ENCODE data around the gene MOK.

Gene MOK

GRCh38 chr14:102201353-102201738, 103.6 kb downstream of the MOK start:
- peak; percentile 50 for DNase-seq

- peak; percentile 49 for DNase-seq
Observed at GRCh38 chr14:102200690-102201352, 104.1 kb downstream of the MOK start.

GRCh38 chr14:102197317-102197853, 107.6 kb downstream of the MOK start:
- no peak for DNase-seq

- no peak for DNase-seq
Observed at GRCh38 chr14:102196902-102197230, 108.1 kb downstream of the MOK start.

GRCh38 chr14:102196039-102196901, 108.7 kb downstream of the MOK start:
- DNase-seq, result no peak

GRCh38 chr14:102195446-102195845, 109.5 kb downstream of the MOK start:
- DNase-seq, result no peak

- no peak for DNase-seq
Observed at GRCh38 chr14:102194856-102195255, 110.1 kb downstream of the MOK start.

GRCh38 chr14:102192840-102193502, 112.0 kb downstream of the MOK start:
- DNase-seq, result no peak

GRCh38 chr14:102189874-102190273, 115.1 kb downstream of the MOK start:
- DNase-seq, result no peak

GRCh38 chr14:102188187-102188586, 116.8 kb downstream of the MOK start:
- DNase-seq, result no peak

- DNase-seq, result no peak
Observed at GRCh38 chr14:102187568-102188001, 117.4 kb downstream of the MOK start.

- no peak for DNase-seq
Observed at GRCh38 chr14:102187044-102187443, 117.9 kb downstream of the MOK start.

GRCh38 chr14:102185360-102185759, 119.6 kb downstream of the MOK start:
- no peak for DNase-seq

GRCh38 chr14:102184316-102185035, 120.5 kb downstream of the MOK start:
- peak; percentile 77 for DNase-seq

- DNase-seq, result no peak
Observed at GRCh38 chr14:102183886-102184285, 121.1 kb downstream of the MOK start.

GRCh38 chr14:102182936-102183619, 121.9 kb downstream of the MOK start:
- DNase-seq, result no peak

GRCh38 chr14:102182190-102182589, 122.8 kb downstream of the MOK start:
- peak; percentile 63 for DNase-seq

- no peak for DNase-seq
Observed at GRCh38 chr14:102181187-102181586, 123.8 kb downstream of the MOK start.

- no peak for DNase-seq
Observed at GRCh38 chr14:102180248-102180998, 124.5 kb downstream of the MOK start.

All from activated CD4-positive, alpha-beta T cell treated with anti-CD3 and anti-CD28 coated beads, Interleukin-2, amount 50 U/mL, for 16 hours (primary cell).